Measurements from ENCODE around the gene FAM222A. TPM values are rescaled to one million over a fixed set of nuclear protein-coding genes. Genes with fewer than 3 reads are reported as not detected.
"Not testable (repeated sequence)": the region's sequence is repeated elsewhere in the genome, so short reads cannot be mapped to it uniquely, and the experiment has no call there.

Gene FAM222A
- total RNA-seq, 2 experiments from 2014 or later, result 0.76 to 1.0 TPM

- Mint-ChIP-seq H3K4me1 (ENCODE audit: low read depth) (no peaks in the 10 kb centered on the region), H3K27ac (no peak overlapping the region), H3K9me3 (no peaks in the 10 kb centered on the region), H3K27me3 (peaks cover 15% of the 10 kb centered on the region), H3K36me3 (ENCODE audit: low read depth) (no peaks in the 10 kb centered on the region), H3K4me3 (no peak overlapping the region)
- POLR2A ChIA-PET, result no interaction called here
- intact Hi-C loops (cut with micrococcal nuclease), result no loop called here
- TF ChIP-seq CTCF (IDR thresholded peaks at IDR 0.05), result no peak
- ATAC-seq (no peak), DNase-seq (no peak)
- CTCF ChIA-PET, result no interaction called here
Observed at GRCh38 chr12:109693653-109694600, 19.7 kb upstream of the FAM222A start.

GRCh38 chr12:109694629-109695028 lies 19.0 kb upstream of the FAM222A start:
- H3K9me3 Mint-ChIP-seq; POLR2A ChIA-PET; DNase-seq; H3K4me3 Mint-ChIP-seq; H3K27ac Mint-ChIP-seq; intact Hi-C loops (cut with micrococcal nuclease); ATAC-seq; H3K4me1 Mint-ChIP-seq (ENCODE audit: low read depth); CTCF ChIA-PET; H3K36me3 Mint-ChIP-seq (ENCODE audit: low read depth): not testable (repeated sequence)
- peaks cover 15% of the 10 kb centered on the region for H3K27me3 Mint-ChIP-seq

GRCh38 chr12:109695416-109695815 lies 18.2 kb upstream of the FAM222A start:
- Mint-ChIP-seq H3K36me3 (ENCODE audit: low read depth) (no peaks in the 10 kb centered on the region), H3K27ac (no peak overlapping the region)
- no peak for DNase-seq

GRCh38 chr12:109695961-109696461 lies 17.6 kb upstream of the FAM222A start:
- CTCF ChIA-PET, result no interaction called here
- intact Hi-C loops (cut with micrococcal nuclease), result no loop called here
- H3K4me1 Mint-ChIP-seq (ENCODE audit: low read depth), result no peaks in the 10 kb centered on the region
- ATAC-seq (no peak), DNase-seq (no peak)
- H3K4me3 Mint-ChIP-seq, result no peak overlapping the region
- no peaks in the 10 kb centered on the region for H3K9me3 Mint-ChIP-seq
- POLR2A ChIA-PET, result no interaction called here
- peaks cover 16% of the 10 kb centered on the region for H3K27me3 Mint-ChIP-seq
- H3K27ac Mint-ChIP-seq, result no peak overlapping the region
- no peaks in the 10 kb centered on the region for H3K36me3 Mint-ChIP-seq (ENCODE audit: low read depth)
- no peak for TF ChIP-seq CTCF (IDR thresholded peaks at IDR 0.05)

More at GRCh38 chr12:109695416-109695815, 18.2 kb upstream of the FAM222A start:
- CTCF ChIA-PET, result no interaction called here
- Mint-ChIP-seq H3K4me1 (ENCODE audit: low read depth) (no peaks in the 10 kb centered on the region), H3K4me3 (no peak overlapping the region), H3K9me3 (no peaks in the 10 kb centered on the region), H3K27me3 (peaks cover 16% of the 10 kb centered on the region)
- no peak for ATAC-seq
- POLR2A ChIA-PET, result no interaction called here
- intact Hi-C loops (cut with micrococcal nuclease), result no loop called here
- TF ChIP-seq CTCF (IDR thresholded peaks at IDR 0.05), result no peak

GRCh38 chr12:109696485-109697269 lies 16.9 kb upstream of the FAM222A start:
- ATAC-seq (peak; percentile 60), DNase-seq (peak; percentile 8)
- CTCF ChIA-PET, result no interaction called here
- intact Hi-C loops (cut with micrococcal nuclease), result no loop called here
- no peak overlapping the region for H3K27ac Mint-ChIP-seq
- H3K27me3 Mint-ChIP-seq, result peaks cover 14% of the 10 kb centered on the region
- POLR2A ChIA-PET, result no interaction called here
- H3K9me3 Mint-ChIP-seq, result no peaks in the 10 kb centered on the region
- H3K36me3 Mint-ChIP-seq (ENCODE audit: low read depth), result no peaks in the 10 kb centered on the region
- no peak overlapping the region for H3K4me3 Mint-ChIP-seq
- H3K4me1 Mint-ChIP-seq (ENCODE audit: low read depth), result no peaks in the 10 kb centered on the region
- TF ChIP-seq CTCF (IDR thresholded peaks at IDR 0.05), result no peak

All from activated CD8-positive, alpha-beta T cell treated with anti-CD3 and anti-CD28 coated beads for 36 hours (primary cell).